SK-N-SH treated with all-trans-retinoic acid at 6 μM for 48 hours (cell line): Measurements from ENCODE around the gene PGC.

Experiments used
- ARNTL ChIP-seq: fragments of 450-650 bp; formaldehyde crosslinking; IDR thresholded peaks from 2 replicates; pipeline ENCODE4 v1.5.0; 2020; ENCODE audit warnings: low read depth, mild to moderate bottlenecking, moderate library complexity, borderline replicate concordance
- ISL1 ChIP-seq: fragments of 250-450 bp; sonication (Bioruptor Pico); IDR thresholded peaks from 2 replicates; pipeline ENCODE4 v2.1.2; 2022; ENCODE audit warnings: mild to moderate bottlenecking, moderate library complexity
- SNAI2 ChIP-seq: fragments of 250-450 bp; sonication (Bioruptor Pico); IDR thresholded peaks from 2 replicates; pipeline ENCODE4 v1.5.0; 2020; ENCODE audit warnings: mild to moderate bottlenecking, moderate library complexity
- ZNF70 ChIP-seq: fragments of 450-650 bp; formaldehyde crosslinking; IDR thresholded peaks from 2 replicates; pipeline ENCODE4 v1.5.0; 2020; ENCODE audit warnings: mild to moderate bottlenecking, moderate library complexity
- TF ChIP-seq, protein P1 (sequence below): fragments of 250-450 bp; sonication (Bioruptor Pico); IDR thresholded peaks from 2 replicates; pipeline ENCODE4 v1.5.1; 2020; ENCODE audit warnings: low read depth, mild to moderate bottlenecking, moderate library complexity
- TF ChIP-seq, protein P2 (sequence below): fragments of 250-450 bp; sonication (Bioruptor Pico); IDR thresholded peaks from 2 replicates; pipeline ENCODE4 v1.5.0; 2020; ENCODE audit warnings: mild to moderate bottlenecking, moderate library complexity

DNA sequence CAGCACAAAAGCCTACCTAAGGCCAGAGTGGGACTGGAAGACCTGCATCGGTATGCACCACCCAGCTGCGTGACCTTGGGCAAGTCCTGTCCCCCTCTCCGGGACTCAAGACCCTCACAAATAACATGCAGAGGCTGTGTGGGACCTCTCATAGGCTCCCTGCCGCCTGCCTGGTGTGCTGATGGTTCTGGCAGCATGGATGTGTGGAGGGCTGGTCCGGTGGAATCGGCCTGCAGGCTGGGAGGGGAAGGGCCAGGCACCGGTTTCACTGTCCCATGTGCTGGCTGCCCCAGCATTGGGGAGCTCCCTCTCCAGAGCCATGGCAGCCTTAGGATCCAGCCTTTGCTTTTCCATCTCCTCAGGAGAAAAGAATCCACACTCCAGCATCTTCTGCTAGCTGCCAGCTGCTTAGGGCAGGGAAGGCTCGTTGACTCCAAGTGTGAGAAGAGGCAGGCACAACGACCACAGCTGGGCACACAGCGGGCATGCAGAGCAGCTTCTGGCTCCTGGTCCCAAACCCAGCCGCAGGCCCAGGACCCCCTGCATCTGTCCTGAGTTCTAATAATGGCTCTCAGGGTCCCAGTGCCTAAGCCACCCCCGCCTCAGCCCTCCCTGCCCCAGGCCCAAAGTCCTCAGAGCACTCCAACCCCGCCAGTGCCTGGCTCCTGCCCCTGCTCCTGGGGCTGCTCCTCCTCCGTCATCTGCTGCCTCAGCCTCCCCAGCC is 44.3 kb downstream of the PGC start:
- TF ChIP-seq, protein P1, sequence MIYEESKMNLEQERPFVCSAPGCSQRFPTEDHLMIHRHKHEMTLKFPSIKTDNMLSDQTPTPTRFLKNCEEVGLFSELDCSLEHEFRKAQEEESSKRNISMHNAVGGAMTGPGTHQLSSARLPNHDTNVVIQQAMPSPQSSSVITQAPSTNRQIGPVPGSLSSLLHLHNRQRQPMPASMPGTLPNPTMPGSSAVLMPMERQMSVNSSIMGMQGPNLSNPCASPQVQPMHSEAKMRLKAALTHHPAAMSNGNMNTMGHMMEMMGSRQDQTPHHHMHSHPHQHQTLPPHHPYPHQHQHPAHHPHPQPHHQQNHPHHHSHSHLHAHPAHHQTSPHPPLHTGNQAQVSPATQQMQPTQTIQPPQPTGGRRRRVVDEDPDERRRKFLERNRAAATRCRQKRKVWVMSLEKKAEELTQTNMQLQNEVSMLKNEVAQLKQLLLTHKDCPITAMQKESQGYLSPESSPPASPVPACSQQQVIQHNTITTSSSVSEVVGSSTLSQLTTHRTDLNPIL (CRISPR knock-in tag): no peak
- TF ChIP-seq, protein P2, sequence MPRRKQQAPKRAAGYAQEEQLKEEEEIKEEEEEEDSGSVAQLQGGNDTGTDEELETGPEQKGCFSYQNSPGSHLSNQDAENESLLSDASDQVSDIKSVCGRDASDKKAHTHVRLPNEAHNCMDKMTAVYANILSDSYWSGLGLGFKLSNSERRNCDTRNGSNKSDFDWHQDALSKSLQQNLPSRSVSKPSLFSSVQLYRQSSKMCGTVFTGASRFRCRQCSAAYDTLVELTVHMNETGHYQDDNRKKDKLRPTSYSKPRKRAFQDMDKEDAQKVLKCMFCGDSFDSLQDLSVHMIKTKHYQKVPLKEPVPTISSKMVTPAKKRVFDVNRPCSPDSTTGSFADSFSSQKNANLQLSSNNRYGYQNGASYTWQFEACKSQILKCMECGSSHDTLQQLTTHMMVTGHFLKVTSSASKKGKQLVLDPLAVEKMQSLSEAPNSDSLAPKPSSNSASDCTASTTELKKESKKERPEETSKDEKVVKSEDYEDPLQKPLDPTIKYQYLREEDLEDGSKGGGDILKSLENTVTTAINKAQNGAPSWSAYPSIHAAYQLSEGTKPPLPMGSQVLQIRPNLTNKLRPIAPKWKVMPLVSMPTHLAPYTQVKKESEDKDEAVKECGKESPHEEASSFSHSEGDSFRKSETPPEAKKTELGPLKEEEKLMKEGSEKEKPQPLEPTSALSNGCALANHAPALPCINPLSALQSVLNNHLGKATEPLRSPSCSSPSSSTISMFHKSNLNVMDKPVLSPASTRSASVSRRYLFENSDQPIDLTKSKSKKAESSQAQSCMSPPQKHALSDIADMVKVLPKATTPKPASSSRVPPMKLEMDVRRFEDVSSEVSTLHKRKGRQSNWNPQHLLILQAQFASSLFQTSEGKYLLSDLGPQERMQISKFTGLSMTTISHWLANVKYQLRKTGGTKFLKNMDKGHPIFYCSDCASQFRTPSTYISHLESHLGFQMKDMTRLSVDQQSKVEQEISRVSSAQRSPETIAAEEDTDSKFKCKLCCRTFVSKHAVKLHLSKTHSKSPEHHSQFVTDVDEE (CRISPR knock-in tag): no peak
- TF ChIP-seq ISL1: no peak
- no peak for TF ChIP-seq ZNF70 (CRISPR knock-in tag)
- TF ChIP-seq ARNTL (CRISPR knock-in tag): no peak
- TF ChIP-seq SNAI2 (CRISPR knock-in tag): no peak
